SIG-M5 (cell line): ENCODE results near the gene ECM2.
"Not testable (repeated sequence)": the region's sequence is repeated elsewhere in the genome, so short reads cannot be mapped to it uniquely, and the experiment has no call there.

Experiments used
- DNase-seq: peaks from one replicate; lab custom pipeline; 2025; lab: John Stamatoyannopoulos, UW

The ECM2 gene

DNA sequence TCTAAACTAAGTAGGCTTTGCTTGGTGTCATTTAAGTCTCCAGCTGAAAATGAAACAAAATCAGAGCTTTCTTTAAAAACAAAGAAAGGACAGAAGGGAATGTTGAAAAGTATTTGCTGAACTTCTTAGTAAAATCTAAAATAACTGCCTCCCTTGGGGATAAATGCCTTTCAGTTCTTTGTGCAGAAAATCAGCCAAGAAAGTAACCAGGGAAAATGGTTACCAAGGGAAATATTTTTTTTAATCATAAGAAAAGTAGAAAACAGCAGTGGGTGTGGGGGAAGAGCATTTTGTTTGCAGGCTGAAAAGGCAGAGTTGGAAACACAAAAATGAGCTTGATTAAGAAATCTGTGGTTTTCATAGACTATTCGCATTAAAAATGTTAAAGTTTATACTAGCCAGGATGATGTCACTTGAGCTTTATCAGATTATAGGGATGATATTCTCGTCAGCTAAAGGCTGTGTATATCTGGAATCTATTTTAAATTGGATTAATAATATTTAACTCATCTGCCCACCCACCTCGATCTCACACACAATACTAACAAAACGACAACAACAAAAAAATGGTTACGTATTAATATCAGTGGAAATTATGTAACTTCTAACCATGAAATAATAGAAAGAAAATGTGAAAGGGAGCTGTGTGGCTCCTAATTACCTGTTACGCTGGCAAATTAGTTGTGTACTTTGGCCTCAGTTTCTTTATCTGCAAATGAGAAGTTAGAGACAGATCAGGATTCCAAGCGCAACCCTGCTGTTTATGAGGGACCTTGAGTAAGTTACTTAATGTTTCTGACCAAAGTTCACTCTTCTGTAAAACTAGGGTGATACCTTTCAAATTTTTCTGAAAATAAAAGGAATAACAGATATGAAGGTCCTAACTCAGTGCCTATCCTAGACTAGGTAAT is at the start of gene ECM2:
TSS of gene ECM2 (minus strand) at position 51 of the 911 bp plus-strand sequence. CDS start 13,124 bp downstream, outside the sequence.
- no peak for DNase-seq

DNA sequence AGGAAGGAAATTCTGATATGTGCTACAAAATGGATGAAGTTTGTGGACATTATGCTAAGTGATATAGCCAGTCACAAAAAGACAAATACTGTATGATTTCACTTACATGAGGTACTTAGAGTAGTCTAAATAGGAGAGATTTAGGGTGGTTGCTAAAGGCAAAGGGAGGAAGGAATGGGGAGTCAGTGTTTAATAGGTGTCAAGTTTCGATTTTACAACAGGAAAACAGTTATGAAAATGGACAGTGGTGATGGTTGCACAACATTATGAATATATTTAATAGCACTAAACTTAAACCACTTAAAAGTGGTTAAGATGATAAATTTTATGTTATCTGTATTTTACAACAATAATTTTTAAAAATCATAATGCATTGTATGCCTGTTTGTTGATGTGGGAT is 40.4 kb upstream of the ECM2 start:
- DNase-seq: no peak

DNA sequence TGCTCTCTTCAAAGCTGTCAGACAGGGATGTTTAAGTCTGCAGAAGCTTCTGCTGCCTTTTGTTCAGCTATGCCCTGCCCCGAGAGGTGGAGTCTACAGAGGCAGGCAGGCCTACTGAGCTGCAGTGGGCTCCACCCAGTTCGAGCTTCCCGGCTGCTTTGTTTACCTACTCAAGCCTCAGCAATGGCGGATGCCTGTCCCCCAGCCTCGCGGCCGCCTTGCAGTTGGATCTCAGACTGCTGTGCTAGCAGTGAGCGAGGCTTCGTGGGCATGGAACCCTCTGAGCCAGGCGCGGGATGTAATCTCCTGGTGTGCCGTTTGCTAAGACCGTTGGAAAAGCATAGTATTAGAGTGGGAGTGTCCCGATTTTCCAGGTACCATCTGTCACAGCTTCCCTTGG is 37.8 kb upstream of the ECM2 start:
- not testable (repeated sequence) for DNase-seq

DNA sequence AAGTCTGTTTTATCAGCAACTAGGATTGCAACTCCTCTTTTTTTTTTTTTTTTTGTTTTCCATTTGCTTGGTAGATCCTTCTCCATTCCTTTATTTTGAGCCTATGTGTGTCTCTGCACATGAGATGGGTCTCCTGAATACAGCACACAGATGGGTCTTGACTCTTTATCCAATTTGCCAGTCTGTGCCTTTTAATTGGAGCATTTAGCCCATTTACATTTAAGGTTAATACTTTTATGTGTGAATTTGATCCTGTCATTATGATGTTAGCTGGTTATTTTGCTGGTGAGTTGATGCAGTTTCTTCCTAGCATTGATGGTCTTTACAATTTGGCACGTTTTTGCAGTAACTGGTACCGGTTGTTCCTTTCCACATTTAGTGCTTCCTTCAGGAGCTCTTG is 36.1 kb upstream of the ECM2 start:
- DNase-seq: not testable (repeated sequence)

DNA sequence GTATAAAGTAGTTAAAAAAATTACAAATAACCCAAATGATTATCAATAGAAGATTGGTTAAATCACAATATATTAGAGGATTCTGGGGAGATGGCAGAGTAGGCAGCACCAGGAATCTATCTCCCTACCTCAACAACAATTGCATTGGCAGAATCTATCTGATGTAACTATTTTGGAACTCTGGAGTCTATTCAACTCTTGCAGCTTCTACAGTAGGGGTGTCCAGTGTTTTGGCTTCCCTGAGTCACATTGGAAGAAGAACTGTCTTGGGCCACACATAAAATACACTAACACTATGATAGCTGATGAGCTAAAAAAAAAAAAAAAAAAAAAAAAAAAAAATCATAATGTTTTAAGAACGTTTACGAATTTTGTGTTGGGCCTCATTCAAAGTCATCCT is 29.2 kb upstream of the ECM2 start:
- DNase-seq: no peak

DNA sequence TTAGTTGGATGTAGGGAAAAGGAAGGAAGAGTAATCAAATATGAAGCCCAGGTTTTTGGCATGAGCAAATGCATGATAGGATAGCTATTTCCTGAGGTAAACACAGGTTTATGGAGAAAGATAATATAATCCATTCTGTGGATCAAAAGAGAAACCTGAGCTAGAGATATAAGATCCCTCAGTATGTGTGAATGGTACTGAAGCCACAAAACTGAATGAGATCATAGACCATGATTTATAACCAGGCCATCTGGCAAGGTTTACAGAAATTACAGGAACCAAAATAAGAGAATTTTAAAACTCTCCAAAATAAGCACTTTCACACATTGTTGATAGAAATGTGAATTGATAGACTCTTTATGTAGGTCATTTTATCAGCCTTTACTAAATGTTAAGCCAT is 28.7 kb upstream of the ECM2 start:
- DNase-seq: no peak

DNA sequence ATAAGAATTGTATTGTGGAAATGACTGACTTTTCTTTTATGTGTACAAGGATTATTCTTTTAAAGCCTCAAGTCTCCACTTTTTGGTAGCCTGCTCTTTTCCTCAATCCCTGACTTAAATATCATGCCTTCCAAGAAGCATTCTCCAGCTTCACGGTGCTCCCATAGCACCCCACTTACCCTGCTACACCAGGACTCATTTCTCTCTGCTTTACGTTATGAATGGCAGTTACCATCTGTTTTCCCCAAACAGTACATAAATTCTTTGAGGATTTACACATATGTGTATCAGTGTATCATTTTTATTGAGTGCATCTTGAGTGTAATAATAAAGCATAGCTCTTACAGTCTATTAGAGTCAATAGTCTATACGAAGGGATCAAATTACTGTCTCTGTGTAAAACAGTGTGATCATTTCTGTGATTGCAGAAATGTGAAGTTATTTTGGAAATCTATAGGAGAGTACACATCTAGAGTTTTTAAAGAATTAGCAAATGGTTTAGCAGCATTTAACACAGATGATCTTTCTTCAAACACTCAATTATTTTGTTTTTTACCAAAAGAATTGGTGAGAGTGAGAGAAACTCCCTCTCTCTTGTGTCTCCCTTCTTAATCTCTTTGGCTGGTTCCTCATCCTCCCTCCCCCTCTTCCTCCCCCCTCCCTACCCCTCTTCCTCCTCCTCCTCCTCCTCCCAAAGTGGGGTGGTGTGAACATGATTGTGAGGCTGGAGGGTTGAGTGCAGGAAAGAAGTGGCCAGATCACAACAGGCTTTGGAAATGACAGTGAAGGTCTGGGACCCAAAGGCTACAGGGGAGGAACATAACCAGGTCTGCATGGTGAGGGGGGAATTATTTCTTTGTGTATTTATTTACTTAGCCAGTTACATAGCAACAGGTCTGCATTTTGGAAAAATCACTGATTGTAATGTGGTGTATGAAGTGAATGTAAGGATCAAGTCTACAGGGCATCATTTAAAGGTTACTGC is 27.6 kb upstream of the ECM2 start:
- DNase-seq: no peak

DNA sequence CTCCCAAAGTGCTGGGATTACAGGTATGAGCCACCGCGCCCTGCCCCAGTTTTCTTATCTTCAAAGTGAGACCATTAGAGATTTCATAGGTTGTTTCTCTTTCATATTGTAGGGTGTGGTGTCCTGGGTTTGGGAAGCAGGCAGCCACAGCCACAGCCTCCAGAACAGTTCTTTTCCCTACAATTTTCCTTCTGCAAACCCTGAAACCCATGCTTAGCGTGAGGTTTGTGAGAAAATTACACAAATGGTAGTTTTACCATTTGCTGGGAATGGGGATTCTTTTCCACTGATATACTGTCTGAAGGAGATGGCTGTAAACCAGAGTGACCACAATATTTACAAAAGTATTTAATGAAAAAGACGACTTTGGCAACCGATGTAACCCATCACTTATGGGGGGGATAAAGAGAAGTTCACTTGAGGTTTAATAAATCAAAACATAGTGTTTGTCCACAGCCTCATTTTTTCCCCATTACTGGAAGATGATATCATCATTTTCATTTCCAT is 26.7 kb upstream of the ECM2 start:
- no peak for DNase-seq

DNA sequence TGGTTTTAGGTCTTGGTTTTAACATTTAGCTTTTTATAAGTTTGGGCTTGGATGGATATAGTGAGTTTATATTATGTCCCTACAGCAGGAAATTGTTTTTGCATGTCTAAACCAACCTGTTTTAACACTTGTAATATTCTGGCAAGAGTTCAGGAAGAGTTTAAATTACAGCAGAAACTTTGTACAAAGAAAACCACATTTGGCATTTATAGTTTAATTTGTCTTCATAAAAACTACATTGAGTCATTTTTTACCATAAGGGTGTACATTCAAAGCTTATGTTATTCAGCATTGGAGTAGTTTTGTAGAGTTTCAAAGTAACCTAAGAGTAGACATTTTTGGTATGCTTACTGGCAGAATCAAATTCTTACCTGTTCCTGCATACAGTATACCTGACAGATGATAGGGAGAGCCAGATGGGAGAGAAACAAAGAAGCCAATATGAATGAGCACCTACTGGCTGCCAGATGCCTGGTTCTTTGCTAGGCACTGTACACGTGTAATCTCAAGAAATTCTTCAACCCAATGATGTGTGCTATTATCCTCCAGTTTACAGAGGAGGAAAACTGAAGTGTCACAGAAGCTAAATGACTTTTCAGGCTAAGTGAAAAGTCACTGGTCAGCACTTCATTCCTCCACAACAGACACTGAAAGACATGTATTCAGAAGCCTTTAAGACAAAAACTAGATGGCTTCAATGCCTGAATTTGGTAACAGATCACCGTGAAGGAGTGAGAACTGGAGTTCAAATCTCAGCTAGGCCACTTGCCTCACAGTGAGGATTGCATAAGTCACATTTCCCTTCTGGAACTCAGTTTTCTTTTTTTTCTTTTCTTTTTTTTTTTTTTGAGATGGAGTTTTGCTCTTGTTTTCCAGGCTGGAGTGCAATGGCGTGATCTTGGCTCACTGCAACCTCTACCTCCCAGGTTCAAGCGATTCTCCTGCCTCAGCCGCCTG is 25.9 kb upstream of the ECM2 start:
- DNase-seq: no peak

DNA sequence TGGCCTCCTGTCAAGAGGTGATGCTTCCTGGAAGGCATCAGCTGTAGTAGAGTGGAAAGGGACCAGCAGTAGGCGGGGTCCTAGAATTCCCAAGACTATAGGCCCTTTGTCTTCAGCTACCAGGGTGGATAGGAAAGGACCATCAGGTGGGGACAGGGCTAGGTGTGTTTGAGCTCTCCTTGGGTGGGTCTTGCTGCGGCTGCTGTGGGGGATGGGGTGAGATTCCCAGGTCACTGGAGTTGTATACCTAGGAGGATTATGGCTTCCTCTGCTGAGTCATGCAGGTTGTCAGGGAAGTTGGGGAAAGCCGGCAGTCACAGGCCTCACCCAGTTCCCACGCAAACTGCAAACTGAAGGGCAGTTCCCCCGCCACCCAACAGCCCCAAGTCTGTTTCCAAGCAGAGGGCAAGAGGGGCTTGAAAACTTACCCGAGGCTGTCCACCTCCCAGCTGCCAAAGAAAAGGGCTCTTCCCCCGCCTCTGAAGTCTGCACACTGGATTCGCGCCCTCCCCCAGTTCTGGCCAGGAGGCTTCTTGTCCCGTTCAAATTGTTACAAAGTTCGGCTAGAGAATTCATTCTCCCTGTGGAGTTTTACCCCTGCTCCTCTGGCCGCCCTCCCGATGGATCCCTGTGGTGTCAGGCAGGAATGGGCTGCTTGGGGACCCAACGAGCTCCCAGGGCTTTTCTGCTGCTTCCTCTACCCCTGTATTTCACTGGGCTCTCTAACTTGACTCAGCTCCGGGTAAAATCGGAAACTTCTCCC is 23.0 kb upstream of the ECM2 start:
- no peak for DNase-seq

DNA sequence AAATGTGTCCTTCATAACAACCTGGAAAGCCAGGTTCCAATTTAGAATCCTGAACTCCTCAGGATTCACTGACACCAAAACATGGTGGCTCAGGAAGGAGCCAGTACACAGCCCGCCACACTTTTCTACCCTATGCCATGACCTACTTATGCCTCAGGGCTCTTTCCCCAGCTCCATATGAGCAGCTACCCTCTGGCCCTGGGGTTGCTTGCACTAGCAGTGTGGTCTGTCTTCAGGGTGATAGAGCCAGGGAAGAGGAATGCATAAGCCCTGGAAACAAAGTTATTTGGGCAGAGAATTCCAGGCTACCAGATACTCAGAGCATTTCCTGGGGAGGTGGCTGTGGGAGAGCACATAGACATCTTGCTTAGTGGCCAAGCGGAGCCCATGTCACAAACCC is 15.0 kb upstream of the ECM2 start:
- no peak for DNase-seq

DNA sequence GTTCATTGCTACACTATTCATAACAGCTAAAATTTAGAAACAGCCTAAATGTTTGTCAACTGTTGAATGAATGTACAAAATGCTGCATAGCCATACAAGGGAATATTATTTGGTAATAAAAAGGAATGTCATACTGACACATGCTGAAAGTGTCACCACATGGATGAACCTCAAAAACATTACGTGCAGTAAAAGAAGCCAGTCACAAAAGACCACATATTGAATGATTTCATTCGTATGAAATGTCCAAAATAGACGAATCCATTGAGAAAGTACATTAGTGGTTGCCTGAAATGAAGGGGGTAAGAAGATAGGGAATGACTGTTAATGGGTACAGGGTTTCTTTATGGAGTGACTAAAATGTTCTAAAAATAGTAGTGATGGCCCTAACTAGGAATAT is 11.6 kb upstream of the ECM2 start:
- no peak for DNase-seq

DNA sequence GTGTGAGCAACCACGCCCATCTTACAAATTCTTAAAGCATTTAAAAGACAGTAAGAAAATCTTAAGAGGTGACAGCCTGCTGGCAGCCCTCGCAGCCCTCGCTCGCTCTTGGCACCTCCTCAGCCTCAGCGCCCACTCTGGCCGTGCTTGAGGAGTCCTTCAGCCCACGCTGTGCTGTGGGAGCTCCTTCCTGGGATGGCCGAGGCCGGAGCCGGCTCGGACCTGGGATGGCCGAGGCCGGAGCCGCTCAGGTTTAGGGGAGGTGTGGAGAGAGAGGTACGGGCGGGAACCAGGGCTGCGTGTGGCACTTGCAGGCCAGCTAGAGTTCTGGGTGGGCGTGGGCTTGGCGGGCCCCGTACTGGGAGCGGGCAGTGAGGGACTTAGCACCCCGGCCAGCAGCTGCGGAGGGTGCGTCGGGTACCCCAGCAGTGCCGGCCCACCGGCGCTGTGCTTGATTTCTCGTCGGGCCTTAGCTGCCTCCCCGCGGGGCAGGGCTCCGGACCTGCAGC is 9.3 kb upstream of the ECM2 start:
- DNase-seq: no peak

DNA sequence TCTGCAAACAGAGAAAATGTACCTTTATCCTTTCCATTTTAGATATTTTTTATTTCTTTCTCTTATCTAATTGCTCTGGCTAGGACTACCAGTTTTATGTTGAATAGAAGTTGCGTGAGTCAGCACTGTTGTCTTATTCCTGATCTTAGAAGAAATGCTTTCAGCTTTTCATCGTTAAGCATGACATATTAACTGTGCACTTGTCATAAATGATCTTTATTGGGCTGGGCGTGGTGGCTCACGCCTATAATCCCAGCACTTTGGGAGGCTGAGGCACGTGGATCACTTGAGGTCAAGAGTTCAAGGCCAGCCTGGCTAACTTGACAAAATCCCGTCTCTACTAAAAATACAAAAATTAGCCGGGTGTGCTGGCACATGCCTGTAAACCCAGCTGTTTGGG is 8.2 kb upstream of the ECM2 start:
- DNase-seq: no peak

DNA sequence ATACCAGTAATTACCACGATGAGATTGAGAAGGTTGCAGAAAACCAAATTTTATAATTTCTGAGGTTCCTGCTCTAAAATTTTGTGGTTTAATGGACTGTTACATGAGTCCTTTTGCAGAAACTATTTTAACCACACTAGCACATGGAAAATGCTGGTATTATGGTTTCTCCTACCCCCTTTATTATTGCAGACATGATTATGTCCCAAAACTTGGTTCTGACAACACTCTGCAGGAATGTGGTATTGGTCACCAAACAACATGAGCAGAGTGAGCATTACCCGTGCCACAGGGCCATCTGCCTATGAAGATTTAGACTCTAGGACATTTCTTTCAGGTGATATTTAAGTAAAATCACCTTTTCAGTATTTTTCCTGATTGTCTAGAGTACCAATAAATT is 2.8 kb upstream of the ECM2 start:
- no peak for DNase-seq

DNA sequence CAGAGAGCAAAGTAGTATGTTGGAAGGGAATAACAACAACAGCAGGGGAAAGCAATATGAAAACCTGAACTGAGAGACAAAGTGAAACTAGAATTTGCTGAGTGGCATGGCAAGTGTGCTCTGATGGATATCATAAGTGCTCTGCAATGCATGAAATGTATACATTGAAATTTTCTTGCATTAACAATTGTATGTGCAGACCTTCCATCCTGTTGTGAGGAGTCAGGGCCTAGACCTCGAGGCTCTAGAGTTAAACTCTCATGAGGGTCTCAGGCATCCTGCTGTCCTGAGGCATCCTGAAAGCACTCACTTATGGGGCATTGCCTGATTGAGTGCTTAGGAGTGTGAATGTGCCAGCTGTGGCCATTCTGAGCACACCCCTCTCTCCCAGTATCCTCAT is 1.1 kb downstream of the ECM2 start:
- DNase-seq: no peak

DNA sequence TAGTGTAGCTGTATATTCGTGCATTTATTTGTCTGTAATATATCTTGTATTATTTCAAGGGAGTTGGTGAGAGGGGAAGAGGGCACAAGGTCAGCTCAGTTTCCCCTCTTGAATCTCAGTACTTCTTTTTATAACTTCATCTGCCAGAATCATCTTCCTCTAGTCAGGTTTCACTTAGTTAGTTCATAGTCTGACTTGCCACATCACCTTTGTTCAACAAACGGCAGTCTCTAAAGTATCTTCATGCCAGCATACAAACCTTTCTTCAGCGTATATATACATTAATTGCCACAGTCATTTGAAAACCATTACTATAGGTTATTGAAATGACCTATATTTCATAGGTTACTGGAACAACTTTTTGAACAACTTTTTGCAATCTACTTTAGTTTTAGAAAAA is 1.6 kb downstream of the ECM2 start:
- DNase-seq: no peak

DNA sequence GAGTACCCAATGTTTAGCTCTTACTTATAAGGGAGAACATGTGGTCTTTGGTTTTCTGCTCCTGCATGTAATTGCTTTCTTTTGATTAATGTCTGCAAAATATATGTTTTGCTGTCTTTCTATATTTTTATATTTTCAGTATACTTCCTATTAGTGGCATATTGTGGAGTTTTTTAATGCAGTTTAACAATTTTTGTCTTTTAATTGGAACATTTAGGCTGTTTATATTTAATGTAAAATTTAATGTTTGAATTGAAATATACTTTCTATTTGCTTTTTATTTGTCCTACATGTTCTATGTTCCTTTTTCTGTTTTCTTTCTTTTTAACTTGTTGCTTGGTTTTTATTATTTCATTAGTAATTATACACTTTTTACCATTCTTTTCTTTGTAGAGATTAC is 4.9 kb downstream of the ECM2 start:
- no peak for DNase-seq

DNA sequence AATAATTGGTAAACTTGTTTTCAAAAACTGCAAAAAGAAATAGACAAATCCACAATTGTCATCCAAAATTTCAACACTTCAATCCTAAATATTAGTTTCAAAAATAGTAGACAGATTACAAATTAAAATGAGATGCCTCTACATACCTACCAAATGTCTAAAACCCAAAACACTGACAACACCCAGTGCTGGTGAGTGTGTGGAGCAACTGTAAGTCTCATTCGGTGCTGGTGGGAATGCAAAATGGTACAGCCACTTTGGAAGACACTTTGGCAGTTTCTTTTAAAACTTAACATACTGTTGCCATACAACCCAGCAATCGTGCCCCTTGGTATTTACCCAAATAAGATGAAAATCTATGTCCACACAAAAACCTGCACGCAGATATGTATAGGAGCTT is 6.7 kb downstream of the ECM2 start:
- no peak for DNase-seq

DNA sequence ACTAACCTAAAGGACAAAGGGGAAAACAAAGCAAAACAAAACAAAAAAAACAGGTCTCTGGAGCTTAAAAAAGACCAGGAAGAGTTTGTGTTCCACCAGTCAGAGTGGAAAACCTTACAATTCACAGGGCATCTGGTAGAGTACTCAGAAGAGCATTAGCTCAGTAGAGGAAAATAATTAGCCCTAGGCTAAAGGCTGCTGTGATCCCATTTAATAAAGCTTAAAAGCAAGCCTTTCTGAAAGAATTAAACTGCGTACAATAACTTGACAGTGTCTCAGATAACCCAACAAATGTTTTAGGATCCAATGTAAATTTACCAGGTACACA is 7.3 kb downstream of the ECM2 start:
- DNase-seq: no peak
